Limb (tissue), 2 donors: ENCODE measurements around the gene MYO1A.
"Not testable (repeated sequence)": the region's sequence is repeated elsewhere in the genome, so short reads cannot be mapped to it uniquely, and the experiment has no call there.

Source experiments
- DNase-seq, 2 donors: peaks; one replicate each; pipeline ENCODE4 v3.0.0-alpha.2; 2016; ENCODE audit errors: extremely low spot score in 2 of 2

MYO1A gene

GRCh38 chr12:57048423-57049118 lies 1.4 kb downstream of the MYO1A start:
- DNase-seq: no peak

DNA sequence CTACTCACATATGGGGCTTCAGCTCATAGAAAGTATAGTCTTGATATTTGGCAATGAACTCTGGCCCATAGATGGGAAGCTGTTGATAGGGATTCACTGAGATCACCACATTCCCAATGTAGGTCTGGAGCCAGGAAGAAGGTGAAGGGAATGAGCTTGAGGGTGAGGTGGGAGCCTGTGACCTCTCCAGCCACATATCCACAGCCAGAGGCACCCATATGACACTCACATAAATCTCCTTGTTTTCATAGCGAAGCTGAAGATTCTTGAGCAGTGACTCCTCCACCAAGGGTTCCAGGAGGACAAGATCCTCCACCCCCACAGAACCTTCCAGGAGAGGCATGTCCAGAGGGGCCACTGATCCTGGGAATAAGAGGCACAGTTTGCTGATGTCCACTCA lies 1.9 kb downstream of the MYO1A start:
- DNase-seq: no peak

- no peak for DNase-seq
Measured at GRCh38 chr12:57046947-57047890, 2.7 kb downstream of the MYO1A start.

GRCh38 chr12:57046086-57046791 lies 3.7 kb downstream of the MYO1A start:
- peak in 1 of 2 donors; percentile 41 for DNase-seq

GRCh38 chr12:57044889-57045288 lies 5.0 kb downstream of the MYO1A start:
- no peak for DNase-seq

DNA sequence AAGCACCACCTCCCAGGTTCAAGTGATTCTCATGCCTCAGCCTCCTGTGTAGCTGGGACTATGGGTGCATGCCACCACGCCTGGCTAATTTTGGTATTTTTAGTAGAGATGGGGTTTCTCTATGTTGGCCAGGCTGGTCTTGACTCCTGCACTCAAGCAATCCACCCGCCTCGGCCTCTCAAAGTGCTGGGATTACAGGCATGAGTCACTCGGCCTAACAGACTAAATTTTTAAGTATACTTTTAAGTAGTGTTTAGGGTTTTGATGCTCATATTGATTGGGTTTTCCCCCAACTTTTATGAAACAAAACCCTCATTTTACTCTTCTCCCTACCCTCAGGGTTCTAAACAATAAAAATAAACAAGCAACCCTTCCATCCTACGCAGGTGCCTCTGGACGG lies 5.5 kb downstream of the MYO1A start:
- no peak for DNase-seq

- no peak for DNase-seq
Measured at GRCh38 chr12:57042695-57043094, 7.2 kb downstream of the MYO1A start.

DNA sequence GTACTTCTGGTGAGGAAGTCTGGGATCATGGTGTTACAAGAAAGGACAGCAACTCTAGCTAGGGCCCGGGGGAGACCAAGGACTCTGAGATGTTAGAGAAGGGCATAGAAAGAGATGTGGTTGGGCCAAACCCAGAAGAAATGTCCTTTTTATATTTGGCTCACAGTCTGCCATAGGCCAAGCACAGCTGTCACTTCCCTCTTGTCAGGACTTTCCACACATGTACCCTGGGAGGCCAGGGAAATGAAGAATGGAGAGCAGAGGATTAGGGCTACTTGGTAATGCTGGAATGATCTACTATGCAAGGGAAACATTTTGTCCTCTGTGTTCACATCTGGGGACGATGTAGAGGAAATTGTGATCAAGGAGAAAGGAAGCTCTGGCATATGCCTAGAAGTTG lies 9.2 kb downstream of the MYO1A start:
- no peak for DNase-seq

- no peak for DNase-seq
Measured at GRCh38 chr12:57040211-57040610, 9.7 kb downstream of the MYO1A start.

- DNase-seq: no peak
Measured at GRCh38 chr12:57039016-57039798, 10.7 kb downstream of the MYO1A start.

- DNase-seq: no peak
Measured at GRCh38 chr12:57037264-57037663, 12.7 kb downstream of the MYO1A start.

DNA sequence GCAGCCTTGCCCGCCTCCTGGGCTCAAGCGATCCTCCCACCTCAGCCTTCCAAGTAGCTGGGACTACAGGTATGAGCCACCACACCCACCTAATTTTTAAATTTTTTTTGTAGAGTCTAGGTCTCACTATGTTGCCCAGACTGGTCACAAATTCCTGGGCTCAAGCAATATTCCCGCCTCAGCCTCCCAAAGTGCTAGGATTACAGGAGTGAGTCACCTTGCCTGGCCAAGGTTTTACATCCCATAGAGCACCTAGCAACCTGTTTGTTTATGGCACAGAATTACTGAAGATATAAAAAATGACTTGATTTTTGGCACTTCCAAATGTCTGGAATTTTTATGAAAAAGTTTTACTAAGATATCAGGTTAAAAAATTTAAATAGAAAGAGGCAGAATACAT lies 16.5 kb downstream of the MYO1A start:
- DNase-seq: no peak

DNA sequence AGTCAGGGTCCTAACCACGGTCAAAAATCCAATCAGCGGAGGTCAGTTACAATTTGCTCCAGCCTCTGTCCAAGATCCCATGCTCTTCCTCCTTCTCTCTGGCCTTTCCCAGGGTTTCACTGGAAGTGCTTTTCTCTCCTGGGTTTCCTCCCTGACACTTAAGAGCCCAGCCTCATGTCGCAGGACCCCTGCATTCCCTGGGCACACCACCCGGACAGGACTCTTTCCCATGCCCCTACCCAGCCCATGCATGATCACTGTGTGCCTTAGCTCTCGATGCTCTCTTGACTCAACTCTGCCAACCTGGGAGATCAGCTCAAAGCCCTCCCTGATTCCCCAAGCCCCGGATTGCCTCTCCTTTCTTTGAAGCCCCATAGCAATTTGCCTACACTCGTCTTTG lies 18.1 kb downstream of the MYO1A start:
- no peak for DNase-seq

DNA sequence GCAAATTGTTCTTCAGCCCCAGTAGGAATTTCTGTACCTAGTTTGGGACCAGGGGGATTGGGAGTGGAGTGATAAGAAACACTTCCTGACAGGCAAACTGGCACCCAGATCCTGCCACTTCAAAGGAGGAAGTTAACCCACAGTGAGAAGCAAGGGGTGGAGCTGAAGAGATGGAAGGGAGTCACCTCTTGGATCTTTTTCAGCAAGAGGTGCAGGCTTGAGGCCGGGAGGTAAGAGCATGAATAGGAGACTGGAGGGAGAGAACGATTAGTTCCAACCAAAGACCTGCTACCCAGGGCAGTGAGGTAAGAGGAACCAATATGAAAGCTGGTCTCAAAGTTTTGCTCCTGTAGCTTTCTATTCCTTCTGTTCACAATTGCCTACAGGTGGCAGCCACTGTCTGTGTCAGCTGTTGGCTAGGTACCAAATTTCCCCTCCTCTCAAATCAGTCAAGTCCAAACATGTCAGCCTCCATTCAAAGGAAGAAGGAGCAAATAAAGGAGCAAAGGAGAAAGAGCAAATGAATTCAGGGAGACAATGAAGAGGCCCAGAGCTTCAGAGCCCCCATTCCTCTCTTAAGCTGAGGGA lies 18.7 kb downstream of the MYO1A start:
- DNase-seq: no peak

DNA sequence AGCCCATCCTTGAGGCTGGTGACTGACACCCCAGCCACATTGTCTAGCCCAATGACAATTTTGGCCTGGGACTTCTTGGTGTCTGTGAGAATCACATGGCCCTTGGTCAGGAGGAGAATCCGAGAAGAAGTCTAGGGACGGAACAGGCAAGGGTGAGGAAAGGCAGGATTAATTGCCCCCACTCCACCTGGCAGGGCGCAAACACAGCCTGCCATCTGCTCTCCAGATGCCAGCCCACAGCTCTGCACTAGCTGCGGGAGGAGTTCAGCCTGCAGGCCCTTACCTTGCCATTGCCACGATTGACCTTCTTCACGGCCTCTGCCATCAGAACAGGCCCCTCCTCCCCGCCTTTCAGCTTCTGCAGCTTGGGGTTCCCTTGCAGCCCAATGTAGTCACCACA lies 20.5 kb downstream of the MYO1A start:
- no peak for DNase-seq

- DNase-seq: no peak
Measured at GRCh38 chr12:57027805-57028153, 22.1 kb downstream of the MYO1A start.

DNA sequence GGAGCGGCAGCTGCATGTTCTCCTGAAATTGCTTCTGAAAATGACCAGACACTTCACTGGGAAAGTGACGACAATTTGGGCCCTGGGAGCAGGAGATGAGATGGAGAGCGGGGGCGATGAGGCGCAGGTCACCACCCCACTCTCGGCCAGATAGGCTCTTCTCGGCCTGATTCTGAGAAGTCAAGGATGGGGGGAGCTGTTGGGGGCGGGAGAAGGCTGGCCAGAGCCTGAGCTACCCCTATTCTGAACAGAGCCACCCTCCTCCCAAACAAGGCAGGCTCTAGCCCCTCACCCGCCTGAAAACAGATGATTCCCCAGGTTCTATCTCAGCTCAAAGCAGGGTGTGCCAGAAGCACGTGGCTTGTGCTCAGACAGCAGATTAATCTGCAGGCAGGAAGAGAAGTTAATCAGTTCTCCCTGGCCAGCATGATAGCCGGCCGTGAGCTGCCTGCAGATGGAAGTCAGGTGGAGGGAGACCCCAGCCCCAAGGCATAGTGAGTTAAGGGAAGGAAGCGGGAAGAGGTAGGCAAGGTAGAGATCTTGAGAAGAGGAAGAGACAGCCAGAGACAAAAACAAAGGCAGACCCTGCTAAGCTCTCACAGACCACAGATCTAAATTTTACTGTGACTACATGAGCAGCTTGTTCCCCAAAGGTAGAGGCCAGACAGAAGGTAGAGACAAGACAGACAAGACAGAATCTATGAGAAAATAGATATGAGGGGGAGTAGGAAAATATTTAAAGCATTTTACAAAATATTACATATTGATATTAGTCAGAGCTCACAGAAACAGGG lies 22.7 kb downstream of the MYO1A start:
- no peak for DNase-seq

- DNase-seq: no peak
Measured at GRCh38 chr12:57025196-57025595, 24.7 kb downstream of the MYO1A start.

- not testable (repeated sequence) for DNase-seq
Measured at GRCh38 chr12:57022324-57022723, 27.6 kb downstream of the MYO1A start.
